Keratinocyte (primary cell): ENCODE data around the gene TSPAN7. TPM values are rescaled to one million over a fixed set of nuclear protein-coding genes. Genes with fewer than 3 reads are reported as not detected.

Experiments
- DNase-seq: peaks from one replicate; pipeline ENCODE4 v3.0.0-alpha.2; 2011; ENCODE audit warnings: low read depth, missing footprints, low spot score
- FAIRE-seq: peaks from 2 replicates; lab custom pipeline; 2011; peaks lifted over from hg19 to GRCh38; lab: Jason Lieb, UNC
- H2AFZ ChIP-seq: 2 replicates; pipeline ENCODE4 v1.6.0; 2012; ENCODE audit warnings: low read length, control low read depth, inconsistent platforms; ENCODE audit not compliant: control insufficient read depth
- H3K27ac ChIP-seq: 2 replicates; pipeline ENCODE4 v1.5.1; 2011; ENCODE audit warnings: low read length; ENCODE audit not compliant: control insufficient read depth, insufficient read depth
- H3K27me3 ChIP-seq: 3 replicates; pipeline ENCODE4 v1.6.0; 2011; ENCODE audit warnings: low read length; ENCODE audit not compliant: control insufficient read depth, insufficient read depth; ENCODE audit errors: extremely low read depth
- H3K36me3 ChIP-seq, 2 experiments: 2 replicates in 1 of 2; 3 replicates in 1 of 2; pipeline ENCODE4 v1.5.1; 2011; ENCODE audit warnings: low read length in 2 of 2, mild to moderate bottlenecking in 1 of 2; ENCODE audit not compliant: control insufficient read depth in 2 of 2, insufficient read depth in 2 of 2; ENCODE audit errors: extremely low read depth in 1 of 2
- H3K4me1 ChIP-seq: 3 replicates; pipeline ENCODE4 v1.5.1; 2011; ENCODE audit warnings: low read length; ENCODE audit not compliant: control insufficient read depth, insufficient read depth; ENCODE audit errors: extremely low read depth
- H3K4me2 ChIP-seq: 3 replicates; pipeline ENCODE4 v1.6.0; 2011; ENCODE audit warnings: low read depth, low read length; ENCODE audit not compliant: control insufficient read depth, insufficient read depth; ENCODE audit errors: extremely low read depth
- H3K4me3 ChIP-seq, 3 experiments: fragments of 200-600 bp in 1 of 3; sonication (generic) in 1 of 3; 2 replicates in 2 of 3; 3 replicates in 1 of 3; pipeline ENCODE4 v1.5.1; 2011 to 2016; ENCODE audit warnings: low read length in 3 of 3, mild to moderate bottlenecking in 3 of 3, control low read depth in 2 of 3, inconsistent platforms in 1 of 3, low read depth in 1 of 3, mixed read lengths in 1 of 3, mixed run types in 1 of 3, moderate library complexity in 1 of 3; ENCODE audit not compliant: control insufficient read depth in 2 of 3, insufficient read depth in 2 of 3; ENCODE audit errors: extremely low read depth in 1 of 3
- H3K79me2 ChIP-seq: 2 replicates; pipeline ENCODE4 v1.6.0; 2012; ENCODE audit warnings: low read length; ENCODE audit not compliant: control insufficient read depth, insufficient read depth
- H3K9ac ChIP-seq: 3 replicates; pipeline ENCODE4 v1.6.0; 2011; ENCODE audit warnings: low read length; ENCODE audit not compliant: control insufficient read depth, insufficient read depth; ENCODE audit errors: extremely low read depth
- H3K9me1 ChIP-seq: 3 replicates; pipeline ENCODE4 v1.6.0; 2011; ENCODE audit warnings: low read length; ENCODE audit not compliant: control insufficient read depth, insufficient read depth; ENCODE audit errors: extremely low read depth
- H3K9me3 ChIP-seq: 2 replicates; pipeline ENCODE4 v1.5.1; 2012; ENCODE audit warnings: low read depth, low read length; ENCODE audit not compliant: control insufficient read depth
- H4K20me1 ChIP-seq: 3 replicates; pipeline ENCODE4 v1.6.0; 2011; ENCODE audit warnings: low read length; ENCODE audit not compliant: control insufficient read depth, insufficient read depth; ENCODE audit errors: extremely low read depth
- EZH2 ChIP-seq: IDR thresholded peaks from one replicate; pipeline ENCODE4 v1.6.1; 2012; ENCODE audit warnings: inconsistent platforms, mild to moderate bottlenecking, low read length, moderate library complexity
- dilution Hi-C: fragments of 300-500 bp; cut with MboI; formaldehyde crosslinking; loops from one replicate; pipeline ENCODE4 v1.7.0; 2020; ENCODE audit warnings: low sequenced_read_pairs; ENCODE audit not compliant: extremely low pct_ligation_motif_present
- polyA plus RNA-seq, 5 experiments: library from polyadenylated mRNA; depleted of rRNA in 3 of 5; stranded (reverse) in 3 of 5; stranded (forward) in 1 of 5; unstranded in 1 of 5; fragments of >200 nt; gene quantifications; 1 replicate in 1 of 5; 2 replicates in 3 of 5; 3 replicates in 1 of 5; pipeline versions ENCODE4 v1.2.1 to v1.2.3, GENCODE V29; 2011 to 2012; ENCODE audit warnings: missing spikeins in 2 of 5, low read depth in 1 of 5, low replicate concordance in 1 of 5
- TF ChIP-seq, protein P1 (sequence below), 3 experiments: IDR thresholded peaks in 1 of 3; conservative IDR thresholded peaks in 1 of 3; optimal IDR thresholded peaks in 1 of 3; 2 replicates in 2 of 3; 3 replicates in 1 of 3; pipeline versions ENCODE3 to v1.5.1; 2011; ENCODE audit warnings: low read length in 3 of 3, mild to moderate bottlenecking in 3 of 3, moderate library complexity in 2 of 3, control low read depth in 1 of 3, inconsistent platforms in 1 of 3; ENCODE audit not compliant: insufficient read depth in 2 of 3; ENCODE audit errors: extremely low read depth in 1 of 3

Gene TSPAN7
- polyA plus RNA-seq, 1 donor (not counting 4 experiments of a cell fraction or from before 2014, with no cell fraction given): 2.3 TPM

DNA sequence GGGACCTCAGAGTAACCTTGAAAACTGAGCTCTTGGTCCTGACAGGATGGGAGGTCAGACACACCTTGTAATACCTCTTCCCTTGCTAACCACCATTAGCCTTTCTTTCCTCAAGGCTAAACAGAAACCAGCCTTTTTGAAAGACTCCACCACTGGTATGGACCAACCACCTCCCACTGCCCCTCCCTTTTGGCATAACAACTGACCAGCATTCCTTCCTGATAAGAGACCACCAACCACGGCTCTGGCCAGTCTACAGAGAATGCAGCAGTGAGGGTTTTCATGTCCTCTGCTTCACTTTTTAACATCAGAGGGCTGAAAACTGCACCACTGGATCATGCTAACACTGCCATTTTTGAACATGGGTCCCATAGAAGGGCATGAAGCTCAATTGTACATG, 139.7 kb downstream of the TSPAN7 start:
- no peaks in the 10 kb centered on the region for H3K27me3 ChIP-seq
- no peak overlapping the region for H3K4me2 ChIP-seq
- H2AFZ ChIP-seq: no peak overlapping the region
- no peaks in the 10 kb centered on the region for H3K9me3 ChIP-seq
- H3K4me3 ChIP-seq: no peak overlapping the region
- TF ChIP-seq, protein P1, sequence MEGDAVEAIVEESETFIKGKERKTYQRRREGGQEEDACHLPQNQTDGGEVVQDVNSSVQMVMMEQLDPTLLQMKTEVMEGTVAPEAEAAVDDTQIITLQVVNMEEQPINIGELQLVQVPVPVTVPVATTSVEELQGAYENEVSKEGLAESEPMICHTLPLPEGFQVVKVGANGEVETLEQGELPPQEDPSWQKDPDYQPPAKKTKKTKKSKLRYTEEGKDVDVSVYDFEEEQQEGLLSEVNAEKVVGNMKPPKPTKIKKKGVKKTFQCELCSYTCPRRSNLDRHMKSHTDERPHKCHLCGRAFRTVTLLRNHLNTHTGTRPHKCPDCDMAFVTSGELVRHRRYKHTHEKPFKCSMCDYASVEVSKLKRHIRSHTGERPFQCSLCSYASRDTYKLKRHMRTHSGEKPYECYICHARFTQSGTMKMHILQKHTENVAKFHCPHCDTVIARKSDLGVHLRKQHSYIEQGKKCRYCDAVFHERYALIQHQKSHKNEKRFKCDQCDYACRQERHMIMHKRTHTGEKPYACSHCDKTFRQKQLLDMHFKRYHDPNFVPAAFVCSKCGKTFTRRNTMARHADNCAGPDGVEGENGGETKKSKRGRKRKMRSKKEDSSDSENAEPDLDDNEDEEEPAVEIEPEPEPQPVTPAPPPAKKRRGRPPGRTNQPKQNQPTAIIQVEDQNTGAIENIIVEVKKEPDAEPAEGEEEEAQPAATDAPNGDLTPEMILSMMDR (optimal IDR thresholded peaks at IDR 0.05 in 1 of 3, IDR thresholded peaks at IDR 0.05 in 1 of 3, conservative IDR thresholded peaks at IDR 0.05 in 1 of 3; ENCODE audit: extremely low read depth in 1 of 3, insufficient read depth in 2 of 3, low read length in 3 of 3): no peak
- TF ChIP-seq EZH2: no peak
- dilution Hi-C loops: no loop called here
- no peaks in the 10 kb centered on the region for H3K9me1 ChIP-seq
- no peaks in the 10 kb centered on the region for H3K4me1 ChIP-seq
- no peak overlapping the region for H3K9ac ChIP-seq
- no peaks in the 10 kb centered on the region for H3K36me3 ChIP-seq
- no peak overlapping the region for H3K27ac ChIP-seq
- no peaks in the 10 kb centered on the region for H4K20me1 ChIP-seq
- H3K79me2 ChIP-seq: no peaks in the 10 kb centered on the region
- FAIRE-seq (no peak), DNase-seq (no peak)

DNA sequence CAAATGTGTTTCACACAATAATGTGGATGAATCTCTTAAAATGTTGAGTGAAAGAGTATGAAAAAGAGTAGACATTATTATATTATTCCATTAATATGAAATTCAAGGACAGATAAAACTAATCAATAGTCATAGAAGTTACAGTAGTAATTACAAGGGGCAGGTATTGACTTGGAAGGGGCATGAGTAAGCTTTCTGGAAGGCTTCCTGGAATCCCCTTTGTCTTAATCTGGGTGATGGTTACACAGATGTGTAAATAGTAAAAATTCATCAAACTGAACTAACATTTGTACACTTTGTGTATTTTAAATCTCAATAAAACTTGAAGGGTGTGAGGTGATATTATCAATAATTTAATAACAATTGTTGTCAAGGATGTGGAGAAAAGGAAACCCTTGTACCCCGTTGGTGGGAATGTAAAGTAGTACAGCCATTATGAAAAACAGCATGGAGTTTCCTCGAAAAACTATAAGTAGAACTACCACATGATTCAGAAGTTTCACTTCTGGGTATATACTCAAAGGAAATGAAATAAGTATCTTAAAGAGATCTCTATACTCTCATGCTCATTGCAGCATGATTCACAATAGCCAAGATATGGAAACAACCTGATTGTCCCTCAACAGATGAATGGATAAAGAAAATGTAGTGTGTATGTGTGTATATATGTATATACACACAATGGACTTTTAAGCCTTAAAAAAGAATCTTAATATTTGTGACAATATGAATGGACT, 143.0 kb downstream of the TSPAN7 start:
- no peak for DNase-seq

More for the DNA sequence above, 143.0 kb downstream of the TSPAN7 start:
- no peak overlapping the region for H2AFZ ChIP-seq
- H3K9me3 ChIP-seq: no peaks in the 10 kb centered on the region
- no peaks in the 10 kb centered on the region for H4K20me1 ChIP-seq
- dilution Hi-C loops: no loop called here
- no peak overlapping the region for H3K4me2 ChIP-seq
- no peaks in the 10 kb centered on the region for H3K36me3 ChIP-seq
- no peaks in the 10 kb centered on the region for H3K9me1 ChIP-seq
- H3K4me3 ChIP-seq: no peak overlapping the region
- no peak for TF ChIP-seq EZH2
- TF ChIP-seq, protein P1 (optimal IDR thresholded peaks at IDR 0.05 in 1 of 3, IDR thresholded peaks at IDR 0.05 in 1 of 3, conservative IDR thresholded peaks at IDR 0.05 in 1 of 3; ENCODE audit: extremely low read depth in 1 of 3, insufficient read depth in 2 of 3, low read length in 3 of 3): no peak
- H3K27me3 ChIP-seq: no peaks in the 10 kb centered on the region
- H3K4me1 ChIP-seq: no peaks in the 10 kb centered on the region
- no peak for FAIRE-seq
- H3K27ac ChIP-seq: no peak overlapping the region
- H3K9ac ChIP-seq: no peak overlapping the region
- no peaks in the 10 kb centered on the region for H3K79me2 ChIP-seq
